ENCODE measurements around the gene LIN52. TPM values are rescaled to one million over a fixed set of nuclear protein-coding genes. Genes with fewer than 3 reads are reported as not detected.

LIN52 gene
- total and polyA plus RNA-seq, 2 donors (not counting 3 experiments of a cell fraction or from before 2014, with no cell fraction given), result 6.6 to 9.7 TPM

DNA sequence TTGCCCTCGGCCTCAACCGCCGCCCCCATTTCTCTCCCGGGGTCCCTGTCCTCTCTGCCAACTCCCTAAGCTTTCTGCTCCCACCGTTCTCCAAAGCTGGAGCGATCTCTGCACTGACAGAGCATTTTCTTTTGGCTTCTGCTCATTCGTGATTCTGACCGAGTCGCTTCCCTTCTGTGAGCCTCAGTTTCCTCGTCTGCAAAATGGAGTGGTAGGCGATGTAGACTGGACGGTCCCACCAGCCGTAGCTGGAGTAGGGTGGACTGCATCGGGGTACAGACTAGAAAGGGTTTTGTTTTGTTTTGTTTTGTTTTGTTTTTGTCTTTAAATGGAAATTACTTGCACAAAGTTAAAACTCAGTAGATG lies 156.9 kb downstream of the LIN52 start:
- dilution Hi-C loops (cut with MboI; ENCODE audit: extremely low pct_ligation_motif_present, low sequenced_read_pairs) (no loop called here), intact Hi-C loops (cut with micrococcal nuclease) (no loop called here)
- H3K4me2 ChIP-seq (ENCODE audit: insufficient read depth, low read length), result no peak overlapping the region
- H4K20me1 ChIP-seq (replicated peaks; ENCODE audit: control insufficient read depth, extremely low read depth, insufficient read depth, low read length), result no peaks in the 10 kb centered on the region
- no peaks in the 10 kb centered on the region for H3K9me3 ChIP-seq (replicated peaks; ENCODE audit: control insufficient read depth, insufficient read depth, low read length)
- POLR2A ChIA-PET, result no interaction called here
- BruUV-seq (replicated peaks), result no TSS peak
- no peak for TF ChIP-seq POLR2A (IDR thresholded peaks at IDR 0.05; ENCODE audit: low read depth, low read length)
- no peak for TF ChIP-seq GATA2 (IDR thresholded peaks at IDR 0.05; ENCODE audit: insufficient read depth, insufficient read length, low read depth, low read length)
- TF ChIP-seq JUN (IDR thresholded peaks at IDR 0.05; ENCODE audit: borderline replicate concordance, insufficient read depth, insufficient read length, low read depth), result no peak
- peak; percentile 93 for TF ChIP-seq EZH2 (IDR thresholded peaks at IDR 0.05; ENCODE audit: borderline replicate concordance, low read depth, low read length, severe bottlenecking)
- H2AFZ ChIP-seq (ENCODE audit: low read depth, low read length), result no peak overlapping the region
- H3K36me3 ChIP-seq (ENCODE audit: control insufficient read depth in 2 of 2, extremely low read depth in 1 of 2, insufficient read depth in 2 of 2, low read length in 2 of 2), result no peaks in the 10 kb centered on the region
- no peak for FAIRE-seq
- H3K79me2 ChIP-seq (ENCODE audit: control insufficient read depth, insufficient read depth, low read length), result no peaks in the 10 kb centered on the region
- H3K4me3 ChIP-seq (replicated peaks in 1 of 3; ENCODE audit: insufficient read depth in 1 of 3, low read depth in 1 of 3, low read length in 3 of 3), result no peak overlapping the region
- H3K4me1 ChIP-seq (ENCODE audit: control insufficient read depth, extremely low read depth, insufficient read depth, low read length), result peaks cover 3% of the 10 kb centered on the region
- H3K27ac ChIP-seq (ENCODE audit: insufficient read depth, low read depth, low read length), result no peak overlapping the region
- H3K27me3 ChIP-seq (ENCODE audit: control insufficient read depth in 2 of 2, insufficient read depth in 2 of 2, low read length in 2 of 2), result peaks cover 74 to 79% of the 10 kb centered on the region in 2 experiments
- H3K9ac ChIP-seq (replicated peaks; ENCODE audit: extremely low read depth, insufficient read depth, low read length), result no peak overlapping the region
- DNase-seq (ENCODE audit: low read depth, low spot score), result no peak
- CTCF ChIA-PET, result interaction anchor here (1.8 to 2.0 kb wide), 2 partner anchors 10 to 17 kb away, joined by 4 to 7 read pairs; no protein-coding TSS in a partner anchor
- no peaks in the 10 kb centered on the region for H3K9me1 ChIP-seq (replicated peaks; ENCODE audit: control insufficient read depth, extremely low read depth, insufficient read depth, low read length)

DNA sequence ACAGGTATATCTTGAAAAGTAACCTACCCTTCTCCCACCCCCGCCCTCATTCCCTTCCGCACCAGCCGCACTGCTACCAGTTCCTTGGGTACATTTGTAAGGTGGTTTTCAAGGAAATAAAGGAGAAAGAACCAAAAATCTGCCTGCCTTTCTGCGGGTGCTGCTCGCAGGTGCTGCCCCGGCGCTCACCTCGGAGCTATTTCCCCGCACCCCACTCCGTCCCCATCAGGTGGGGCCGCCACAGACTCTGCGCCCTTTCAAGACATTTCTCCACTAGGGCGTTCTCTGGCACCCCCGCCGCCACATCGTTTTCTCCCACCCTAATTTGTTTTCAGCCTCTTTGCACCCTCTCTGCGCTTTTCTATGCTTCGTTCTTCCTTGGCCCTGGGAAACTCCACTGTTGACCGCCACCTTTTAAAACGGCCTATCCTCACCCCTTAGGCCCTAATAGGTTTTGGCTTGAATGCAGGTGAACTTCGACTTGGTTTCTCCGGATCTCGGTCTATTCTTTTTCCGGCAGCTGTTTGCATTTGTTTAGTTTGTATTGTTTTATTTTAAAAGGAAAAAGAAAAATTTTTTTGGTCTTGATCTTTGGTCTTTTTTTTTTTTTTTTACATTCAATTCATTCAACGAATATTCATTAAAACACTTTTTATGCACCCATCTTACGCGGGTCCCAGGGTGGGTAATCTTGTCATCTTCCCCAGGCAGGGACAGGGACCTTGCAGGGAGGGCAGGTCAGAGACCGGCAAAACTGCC lies 157.4 kb downstream of the LIN52 start:
- ChIA-PET POLR2A (no interaction called here), CTCF (interaction anchor here (1.8 to 2.0 kb wide), 2 partner anchors 10 to 16 kb away, joined by 4 to 7 read pairs; no protein-coding TSS in a partner anchor)
- H2AFZ ChIP-seq (ENCODE audit: low read depth, low read length), result no peak overlapping the region
- peaks cover 74 to 84% of the 10 kb centered on the region in 2 experiments for H3K27me3 ChIP-seq (ENCODE audit: control insufficient read depth in 2 of 2, insufficient read depth in 2 of 2, low read length in 2 of 2)
- no peaks in the 10 kb centered on the region for H3K79me2 ChIP-seq (ENCODE audit: control insufficient read depth, insufficient read depth, low read length)
- peaks cover 3% of the 10 kb centered on the region for H3K4me1 ChIP-seq (ENCODE audit: control insufficient read depth, extremely low read depth, insufficient read depth, low read length)
- dilution Hi-C loops (cut with MboI; ENCODE audit: extremely low pct_ligation_motif_present, low sequenced_read_pairs) (no loop called here), intact Hi-C loops (cut with micrococcal nuclease) (no loop called here)
- H4K20me1 ChIP-seq (replicated peaks; ENCODE audit: control insufficient read depth, extremely low read depth, insufficient read depth, low read length), result no peaks in the 10 kb centered on the region
- FAIRE-seq (peak; percentile 33), DNase-seq (ENCODE audit: low read depth, low spot score) (no peak)
- H3K9me1 ChIP-seq (replicated peaks; ENCODE audit: control insufficient read depth, extremely low read depth, insufficient read depth, low read length), result no peaks in the 10 kb centered on the region
- H3K9ac ChIP-seq (replicated peaks; ENCODE audit: extremely low read depth, insufficient read depth, low read length), result no peak overlapping the region
- no peak overlapping the region for H3K4me3 ChIP-seq (replicated peaks in 1 of 3; ENCODE audit: insufficient read depth in 1 of 3, low read depth in 1 of 3, low read length in 3 of 3)
- no TSS peak for BruUV-seq (replicated peaks)
- no peaks in the 10 kb centered on the region for H3K9me3 ChIP-seq (replicated peaks; ENCODE audit: control insufficient read depth, insufficient read depth, low read length)
- TF ChIP-seq FOS (IDR thresholded peaks at IDR 0.05; ENCODE audit: borderline replicate concordance, insufficient read depth, low read length), result no peak
- TF ChIP-seq MYC (IDR thresholded peaks at IDR 0.05; ENCODE audit: low read depth, low read length), result no peak
- TF ChIP-seq JUN (IDR thresholded peaks at IDR 0.05; ENCODE audit: borderline replicate concordance, insufficient read depth, insufficient read length, low read depth), result no peak
- no peak for TF ChIP-seq MAX (IDR thresholded peaks at IDR 0.05; ENCODE audit: insufficient read depth, insufficient read length)
- no peak for TF ChIP-seq GATA2 (IDR thresholded peaks at IDR 0.05; ENCODE audit: insufficient read depth, insufficient read length, low read depth, low read length)
- no peak for TF ChIP-seq CTCF (IDR thresholded peaks at IDR 0.05; ENCODE audit: extremely low read depth in 1 of 2, insufficient read depth in 1 of 2, low read depth in 1 of 2, low read length in 2 of 2)
- TF ChIP-seq EZH2 (IDR thresholded peaks at IDR 0.05; ENCODE audit: borderline replicate concordance, low read depth, low read length, severe bottlenecking), result no peak
- TF ChIP-seq POLR2A (IDR thresholded peaks at IDR 0.05; ENCODE audit: low read depth, low read length), result no peak
- no peak for TF ChIP-seq POLR2AphosphoS5 (IDR thresholded peaks at IDR 0.05; ENCODE audit: insufficient read depth, low read depth, low read length)
- H3K36me3 ChIP-seq (ENCODE audit: control insufficient read depth in 2 of 2, extremely low read depth in 1 of 2, insufficient read depth in 2 of 2, low read length in 2 of 2), result no peaks in the 10 kb centered on the region
- H3K27ac ChIP-seq (ENCODE audit: insufficient read depth, low read depth, low read length), result no peak overlapping the region
- H3K4me2 ChIP-seq (ENCODE audit: insufficient read depth, low read length), result no peak overlapping the region

Data from endothelial cell of umbilical vein (primary cell).